Upper lobe of left lung (tissue), 4 donors: ENCODE results near the gene ARHGEF2.

Source experiments
- EP300 ChIP-seq, 4 donors: sonication (generic); formaldehyde crosslinking; IDR thresholded peaks; one replicate each; pipeline ENCODE4 v1.5.1; 2017; ENCODE audit warnings: antibody characterized with exemption in 4 of 4, control low read depth in 2 of 4
- TF ChIP-seq, protein P1 (sequence below), 6 experiments: fragments of 450-650 bp in 4 of 6; fragments of 200-600 bp in 2 of 6; sonication (generic) in 2 of 6; IDR thresholded peaks; one replicate each; pipeline ENCODE4 v1.5.1; 2016 to 2019; ENCODE audit warnings: antibody characterized with exemption in 6 of 6

DNA sequence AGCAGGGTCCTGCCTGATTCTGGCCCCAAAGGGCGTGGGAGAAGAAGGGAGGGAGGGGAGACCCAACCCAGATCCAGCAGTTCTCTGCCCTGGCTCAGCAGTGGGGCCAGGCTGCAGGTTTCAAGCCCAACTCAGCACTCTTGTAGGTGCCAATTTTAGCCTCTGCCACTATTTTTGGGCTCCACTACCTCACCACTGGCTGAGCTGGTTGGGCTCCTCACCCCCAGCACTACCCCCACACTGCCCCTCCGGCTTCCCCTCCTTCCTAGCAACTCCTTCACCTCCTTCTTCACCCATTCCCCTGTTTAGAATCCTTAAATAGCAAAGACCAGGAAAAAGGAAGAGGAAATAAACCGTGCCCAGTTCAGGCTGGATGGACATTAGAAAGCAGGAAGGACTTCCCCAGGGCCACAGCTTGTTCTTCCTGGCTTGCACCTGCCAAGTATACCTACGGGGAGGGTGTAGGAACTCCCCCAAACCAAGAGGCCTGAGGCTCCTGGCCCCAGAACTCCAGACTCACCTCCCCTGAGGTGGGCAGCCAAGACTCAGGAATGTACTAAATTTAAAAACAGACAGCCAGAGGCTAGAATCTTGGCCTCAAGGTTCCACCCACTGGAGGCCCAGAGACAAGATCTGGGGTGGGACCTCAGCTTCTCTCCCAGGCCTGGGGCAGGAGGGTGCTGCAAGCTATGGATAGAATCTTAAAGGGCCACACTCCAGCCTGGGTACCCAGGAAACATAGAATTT is 1.4 kb upstream of the ARHGEF2 start:
- TF ChIP-seq, protein P1, sequence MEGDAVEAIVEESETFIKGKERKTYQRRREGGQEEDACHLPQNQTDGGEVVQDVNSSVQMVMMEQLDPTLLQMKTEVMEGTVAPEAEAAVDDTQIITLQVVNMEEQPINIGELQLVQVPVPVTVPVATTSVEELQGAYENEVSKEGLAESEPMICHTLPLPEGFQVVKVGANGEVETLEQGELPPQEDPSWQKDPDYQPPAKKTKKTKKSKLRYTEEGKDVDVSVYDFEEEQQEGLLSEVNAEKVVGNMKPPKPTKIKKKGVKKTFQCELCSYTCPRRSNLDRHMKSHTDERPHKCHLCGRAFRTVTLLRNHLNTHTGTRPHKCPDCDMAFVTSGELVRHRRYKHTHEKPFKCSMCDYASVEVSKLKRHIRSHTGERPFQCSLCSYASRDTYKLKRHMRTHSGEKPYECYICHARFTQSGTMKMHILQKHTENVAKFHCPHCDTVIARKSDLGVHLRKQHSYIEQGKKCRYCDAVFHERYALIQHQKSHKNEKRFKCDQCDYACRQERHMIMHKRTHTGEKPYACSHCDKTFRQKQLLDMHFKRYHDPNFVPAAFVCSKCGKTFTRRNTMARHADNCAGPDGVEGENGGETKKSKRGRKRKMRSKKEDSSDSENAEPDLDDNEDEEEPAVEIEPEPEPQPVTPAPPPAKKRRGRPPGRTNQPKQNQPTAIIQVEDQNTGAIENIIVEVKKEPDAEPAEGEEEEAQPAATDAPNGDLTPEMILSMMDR (IDR thresholded peaks at IDR 0.05), result no peak
- no peak for TF ChIP-seq EP300 (IDR thresholded peaks at IDR 0.05)
